DLD1 (cell line): ENCODE data around the gene NUDT15.
"Not testable (repeated sequence)": the region's sequence is repeated elsewhere in the genome, so short reads cannot be mapped to it uniquely, and the experiment has no call there.

Experiments used
- in situ Hi-C: cut with HindIII; loops from 2 replicates; pipeline ENCODE4 v1.10.0; 2017; ENCODE audit warnings: low sequenced_read_pairs

NUDT15 gene

GRCh38 chr13:48040896-48041295, 3.4 kb downstream of the NUDT15 start:
- in situ Hi-C loops: no loop called here

- in situ Hi-C loops: no loop called here
Observed at GRCh38 chr13:48042894-48043293, 5.4 kb downstream of the NUDT15 start.

- in situ Hi-C loops: no loop called here
Observed at GRCh38 chr13:48043789-48044503, 6.4 kb downstream of the NUDT15 start.

GRCh38 chr13:48050550-48050949, 13.0 kb downstream of the NUDT15 start:
- in situ Hi-C loops: no loop called here

GRCh38 chr13:48054601-48055000, 17.1 kb downstream of the NUDT15 start:
- in situ Hi-C loops: no loop called here

- in situ Hi-C loops: no loop called here
Observed at GRCh38 chr13:48055712-48056111, 18.2 kb downstream of the NUDT15 start.

- in situ Hi-C loops: not testable (repeated sequence)
Observed at GRCh38 chr13:48058536-48058935, 21.0 kb downstream of the NUDT15 start.

- in situ Hi-C loops: not testable (repeated sequence)
Observed at GRCh38 chr13:48059951-48060350, 22.4 kb downstream of the NUDT15 start.

- in situ Hi-C loops: no loop called here
Observed at GRCh38 chr13:48066310-48066989, 28.9 kb downstream of the NUDT15 start.

- in situ Hi-C loops: no loop called here
Observed at GRCh38 chr13:48068036-48068435, 30.5 kb downstream of the NUDT15 start.

GRCh38 chr13:48068952-48069351, 31.4 kb downstream of the NUDT15 start:
- in situ Hi-C loops: no loop called here

- in situ Hi-C loops: no loop called here
Observed at GRCh38 chr13:48069573-48069972, 32.0 kb downstream of the NUDT15 start.

- in situ Hi-C loops: no loop called here
Observed at GRCh38 chr13:48070942-48071341, 33.4 kb downstream of the NUDT15 start.

- in situ Hi-C loops: no loop called here
Observed at GRCh38 chr13:48072304-48072703, 34.8 kb downstream of the NUDT15 start.

- in situ Hi-C loops: no loop called here
Observed at GRCh38 chr13:48072787-48073186, 35.3 kb downstream of the NUDT15 start.

GRCh38 chr13:48074006-48074405, 36.5 kb downstream of the NUDT15 start:
- in situ Hi-C loops: no loop called here

- in situ Hi-C loops: no loop called here
Observed at GRCh38 chr13:48078251-48078656, 40.7 kb downstream of the NUDT15 start.

GRCh38 chr13:48081739-48082138, 44.2 kb downstream of the NUDT15 start:
- in situ Hi-C loops: no loop called here

- in situ Hi-C loops: no loop called here
Observed at GRCh38 chr13:48086272-48086671, 48.7 kb downstream of the NUDT15 start.

- in situ Hi-C loops: no loop called here
Observed at GRCh38 chr13:48093588-48093987, 56.1 kb downstream of the NUDT15 start.

- in situ Hi-C loops: no loop called here
Observed at GRCh38 chr13:48094404-48094780, 56.9 kb downstream of the NUDT15 start.

- in situ Hi-C loops: no loop called here
Observed at GRCh38 chr13:48094781-48095502, 57.4 kb downstream of the NUDT15 start, which contains the start of gene MED4. MED4 (minus strand) TSS chr13:48095104; CDS start chr13:48095078, 26 bp downstream.
